ENCODE results near the gene STIM2.

The STIM2 gene

DNA sequence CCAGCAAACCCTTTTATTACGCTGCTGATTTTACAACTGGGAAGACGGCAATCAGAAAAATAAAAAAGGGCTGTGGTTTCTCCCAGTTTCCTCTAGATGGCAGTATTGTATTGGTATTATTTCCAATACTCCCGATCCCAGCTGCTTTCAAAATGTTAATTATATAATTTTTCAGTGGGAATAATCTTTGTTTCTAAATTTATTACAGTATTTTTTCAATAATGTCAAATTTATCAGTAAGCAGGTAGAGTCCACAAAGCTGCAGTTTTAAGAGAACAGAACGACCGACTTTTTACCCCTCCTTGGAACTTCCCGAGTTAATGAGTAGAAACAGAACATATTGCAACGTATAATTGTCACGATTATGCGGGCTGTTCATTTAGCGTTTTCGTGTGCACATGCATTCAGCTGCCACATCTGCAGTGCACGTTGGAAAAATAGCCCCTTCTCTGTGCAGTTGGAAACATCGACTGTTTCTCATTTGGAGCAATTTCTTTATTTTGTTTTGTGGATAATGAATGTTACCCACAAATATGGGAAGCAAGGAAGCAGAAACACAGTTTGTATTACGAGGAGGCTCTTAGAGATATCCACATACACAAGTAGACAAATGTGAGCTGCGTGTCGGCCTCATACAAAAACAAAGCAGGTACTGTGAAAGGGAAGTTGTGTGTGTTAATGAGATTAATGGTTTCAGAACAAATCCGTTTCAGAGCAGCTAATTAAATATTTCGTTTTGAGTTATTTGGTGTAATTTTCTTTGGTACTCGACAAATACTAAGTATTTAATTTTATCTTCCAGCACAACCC, 188.0 kb downstream of the STIM2 start:
- peak; percentile 16 for DNase-seq

DNA sequence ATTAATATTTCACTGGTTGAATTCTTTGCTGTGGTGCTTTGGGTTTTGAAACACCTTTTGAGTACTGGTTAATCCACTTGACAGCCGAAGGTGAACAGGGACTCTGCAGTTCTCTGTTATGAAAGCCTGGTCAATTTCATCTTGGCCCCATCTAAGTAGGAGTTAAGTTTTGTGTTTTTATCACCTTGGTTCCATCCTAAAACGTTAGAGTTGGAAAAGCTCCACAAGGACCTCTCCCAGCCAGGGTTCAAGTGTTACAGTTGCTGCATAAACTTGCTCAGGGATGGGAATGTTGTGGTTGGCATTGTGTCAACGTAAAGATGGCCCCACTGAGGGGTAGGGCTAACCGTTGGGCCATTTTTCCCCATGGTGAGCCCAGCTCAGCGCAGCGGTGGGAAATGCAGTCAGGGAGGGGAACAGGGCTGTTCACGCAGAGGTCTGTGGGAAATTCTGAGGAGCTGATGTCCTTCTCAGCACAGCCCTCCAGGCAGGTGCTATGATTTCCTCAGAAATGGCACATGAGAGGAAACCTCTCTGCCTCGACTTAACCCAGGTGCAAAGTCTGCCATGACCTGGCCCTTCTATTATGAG, 188.7 kb downstream of the STIM2 start:
- DNase-seq: no peak

GRCh38 chr4:27050731-27051130, 190.1 kb downstream of the STIM2 start:
- no peak for DNase-seq

DNA sequence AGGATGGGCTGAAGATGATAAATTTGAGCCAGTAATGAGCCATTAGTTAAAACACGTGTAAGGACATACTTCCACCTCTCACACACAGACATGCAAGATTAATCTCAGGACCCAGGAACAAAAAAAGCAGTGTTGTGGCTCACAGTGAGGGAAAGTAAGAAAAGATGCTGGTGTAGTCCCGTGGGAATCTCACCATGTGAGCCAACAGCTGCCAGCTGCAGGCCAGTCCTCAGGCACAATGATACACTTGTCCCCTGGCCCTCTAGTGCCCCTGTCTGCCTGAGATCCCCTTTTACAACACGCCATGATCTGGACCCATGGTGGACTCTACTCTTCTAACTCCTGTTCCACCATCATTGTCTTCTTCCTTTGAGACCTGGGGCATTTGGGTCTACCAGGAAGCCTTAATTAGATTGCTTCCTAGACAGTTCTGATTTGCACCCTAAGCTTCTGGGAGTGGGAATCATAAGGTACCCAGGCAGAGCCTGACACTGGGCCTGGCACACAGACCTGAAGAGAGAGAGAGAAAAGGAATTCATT, 194.7 kb downstream of the STIM2 start:
- DNase-seq: no peak

DNA sequence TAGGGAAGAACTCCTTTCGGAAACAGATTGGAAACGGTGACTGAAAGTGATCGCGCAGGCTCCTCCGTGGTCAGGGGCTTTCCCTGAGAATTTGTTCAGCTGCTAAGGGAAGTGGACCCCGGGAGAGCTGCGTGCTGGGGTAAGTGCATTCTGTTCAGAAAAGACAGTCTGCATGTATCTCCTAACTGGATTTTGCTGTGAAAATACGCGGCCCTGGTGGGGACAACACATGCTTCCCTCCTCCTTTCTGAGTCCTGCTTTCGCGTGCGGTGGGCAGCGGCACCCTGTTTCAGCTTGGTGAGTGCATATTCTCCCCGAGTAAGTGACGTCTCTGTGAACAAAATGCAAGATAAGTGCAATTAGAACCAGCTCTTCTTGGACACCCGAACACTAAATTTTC, 195.6 kb downstream of the STIM2 start:
- DNase-seq: no peak

- no peak for DNase-seq
Measured at GRCh38 chr4:27057053-27057452, 196.4 kb downstream of the STIM2 start.

DNA sequence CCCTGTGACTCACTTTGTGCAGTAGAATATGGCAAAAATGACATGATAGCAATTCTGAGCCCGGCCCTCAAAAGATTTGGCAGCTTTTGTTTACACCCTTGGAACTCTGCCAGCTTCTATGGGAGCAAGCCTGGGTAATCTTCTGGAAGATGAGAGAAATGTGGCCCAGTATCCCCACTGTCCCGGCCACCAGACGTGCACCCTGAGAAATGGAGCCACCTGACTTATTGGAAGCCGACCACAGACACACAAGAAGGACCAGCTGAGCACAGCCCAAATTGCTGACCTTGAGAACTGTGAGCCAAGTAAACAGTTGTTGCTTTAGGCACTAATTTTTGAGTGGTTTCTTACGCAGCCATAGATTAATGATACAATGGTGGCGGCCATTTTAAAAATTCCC, 197.0 kb downstream of the STIM2 start:
- DNase-seq: no peak

GRCh38 chr4:27058819-27059406, 198.3 kb downstream of the STIM2 start:
- no peak for DNase-seq

GRCh38 chr4:27059446-27059845, 198.8 kb downstream of the STIM2 start:
- no peak for DNase-seq

GRCh38 chr4:27062256-27062655, 201.6 kb downstream of the STIM2 start:
- no peak for DNase-seq

GRCh38 chr4:27066591-27066990, 205.9 kb downstream of the STIM2 start:
- no peak for DNase-seq

DNA sequence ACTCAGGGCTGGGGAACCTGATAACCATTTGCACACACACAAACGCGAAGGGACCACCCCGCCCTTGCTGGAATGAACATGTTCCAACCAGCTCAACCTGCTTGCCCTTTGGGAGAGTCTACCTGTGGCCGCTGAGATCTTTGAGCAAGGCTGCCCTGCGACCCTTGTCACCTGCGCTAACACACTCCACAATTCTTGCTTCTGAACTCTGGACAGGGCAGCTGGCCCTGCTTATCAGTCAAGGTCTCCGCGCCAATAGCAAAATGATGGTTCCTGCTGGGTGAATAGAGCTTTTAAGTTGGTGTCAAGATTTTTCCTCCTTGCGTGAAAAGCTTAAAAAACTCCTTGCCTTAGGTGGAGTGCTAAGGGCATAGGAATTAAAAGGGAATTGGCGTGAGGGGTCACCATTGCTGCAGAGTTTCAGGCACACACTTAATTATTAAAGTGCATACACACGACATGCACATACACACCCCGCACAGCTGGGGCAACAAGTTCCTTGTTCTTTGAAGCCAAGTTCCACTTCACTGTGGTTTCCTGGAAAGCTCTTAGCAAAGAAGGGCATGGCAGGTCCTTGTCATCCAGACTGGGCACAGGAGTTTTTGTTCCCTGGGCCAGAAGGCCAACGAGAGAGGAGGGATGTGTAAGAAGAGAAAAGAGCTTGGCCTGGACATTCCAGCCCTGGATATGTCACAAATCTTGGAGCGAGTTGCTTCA, 207.7 kb downstream of the STIM2 start:
- DNase-seq: no peak

Measured in central memory CD4-positive, alpha-beta T cell (primary cell).